SU-DHL-6 (cell line): ENCODE measurements around the gene RCAN2.

Experiments used
- CTCF ChIP-seq: fragments of 200-600 bp; sonication (generic); IDR thresholded peaks from one replicate; pipeline ENCODE4 v1.5.1; 2017; ENCODE audit warnings: antibody characterized with exemption, mild to moderate bottlenecking, low read length, moderate library complexity; ENCODE audit not compliant: insufficient read depth, poor library complexity, severe bottlenecking
- EZH2phosphoT487 ChIP-seq: fragments of 200-600 bp; sonication (generic), shearing (Covaris generic); conservative IDR thresholded peaks from 2 replicates; pipeline ENCODE4 v1.6.1; 2018; ENCODE audit warnings: mild to moderate bottlenecking, antibody characterized with exemption, low read length, moderate library complexity, mixed read lengths

GRCh38 chr6:46347669-46348068, 143.6 kb downstream of the RCAN2 start:
- no peak for TF ChIP-seq CTCF
- TF ChIP-seq EZH2phosphoT487: no peak
